Calu3 (cell line): ENCODE results near the gene ACSL1. TPM values are rescaled to one million over a fixed set of nuclear protein-coding genes. Genes with fewer than 3 reads are reported as not detected.

ENCODE experiments used
- BruUV-seq: library from RNA; stranded (reverse); fragments of 400-500 nt; replicated peaks from 2 replicates; lab custom pipeline; 2021; lab: Mats Ljungman, UMichigan
- CTCF ChIA-PET: fragments of 300-600 bp; sonication (Branson Sonifier 250); formaldehyde crosslinking; loops from one replicate; lab custom pipeline; 2022; ENCODE audit warnings: antibody characterized with exemption; lab: Charles Lee
- DNase-seq: peaks from one replicate; pipeline ENCODE4 v3.0.0; 2022
- H3K27ac Mint-ChIP-seq: one replicate; pipeline ENCODE4 v1.8.0; 2022; ENCODE audit warnings: mixed read lengths; ENCODE audit not compliant: unreplicated experiment
- H3K27me3 Mint-ChIP-seq: one replicate; pipeline ENCODE4 v1.8.0; 2022; ENCODE audit warnings: mixed read lengths; ENCODE audit not compliant: unreplicated experiment
- H3K36me3 Mint-ChIP-seq: one replicate; pipeline ENCODE4 v1.8.0; 2022; ENCODE audit warnings: mild to moderate bottlenecking, moderate library complexity, mixed read lengths; ENCODE audit not compliant: insufficient read depth, unreplicated experiment
- H3K4me1 Mint-ChIP-seq: one replicate; pipeline ENCODE4 v1.8.0; 2022; ENCODE audit warnings: mild to moderate bottlenecking, low read depth, mixed read lengths; ENCODE audit not compliant: unreplicated experiment
- H3K4me3 Mint-ChIP-seq: one replicate; pipeline ENCODE4 v1.8.0; 2022; ENCODE audit warnings: mild to moderate bottlenecking, low read depth, moderate library complexity, mixed read lengths; ENCODE audit not compliant: unreplicated experiment
- H3K9me3 Mint-ChIP-seq: one replicate; pipeline ENCODE4 v1.8.0; 2022; ENCODE audit warnings: low read depth, mixed read lengths; ENCODE audit not compliant: unreplicated experiment
- CTCF ChIP-seq: fragments of 200-600 bp; IDR thresholded peaks from one replicate; pipeline ENCODE4 v1.8.0; 2022; ENCODE audit warnings: antibody characterized with exemption; ENCODE audit not compliant: unreplicated experiment
- intact Hi-C: fragments of 100-400 bp; cut with micrococcal nuclease; formaldehyde crosslinking; loops from one replicate; pipeline ENCODE4 v1.10.0; 2022; ENCODE audit not compliant: unreplicated experiment
- total RNA-seq: library from RNA; stranded (reverse); gene quantifications from 2 replicates; pipeline ENCODE4 v1.2.3, GENCODE V29; 2022

Gene ACSL1
- total RNA-seq, 1 experiment from 2014 or later: 31.9 TPM

GRCh38 chr4:184812199-184812542 is 13.6 kb downstream of the ACSL1 start:
- Mint-ChIP-seq H3K4me3 (no peak overlapping the region), H3K36me3 (peaks cover 6% of the 10 kb centered on the region), H3K27me3 (no peaks in the 10 kb centered on the region), H3K27ac (no peak overlapping the region), H3K9me3 (no peaks in the 10 kb centered on the region), H3K4me1 (peaks cover 56% of the 10 kb centered on the region)
- BruUV-seq: no TSS peak
- intact Hi-C loops: no loop called here
- TF ChIP-seq CTCF: no peak
- CTCF ChIA-PET: no interaction called here
- DNase-seq: no peak

GRCh38 chr4:184811526-184812198 is 14.1 kb downstream of the ACSL1 start:
- Mint-ChIP-seq H3K27me3 (no peaks in the 10 kb centered on the region), H3K4me3 (no peak overlapping the region), H3K4me1 (peaks cover 57% of the 10 kb centered on the region), H3K27ac (no peak overlapping the region), H3K9me3 (no peaks in the 10 kb centered on the region), H3K36me3 (peaks cover 6% of the 10 kb centered on the region)
- no peak for TF ChIP-seq CTCF
- no peak for DNase-seq
- CTCF ChIA-PET: no interaction called here
- no TSS peak for BruUV-seq
- intact Hi-C loops: no loop called here

GRCh38 chr4:184810720-184811119 is 15.0 kb downstream of the ACSL1 start:
- CTCF ChIA-PET: interaction anchor here (0.6 kb wide), 1 partner anchor 19 kb away, joined by 3 read pairs; no protein-coding TSS in a partner anchor
- no TSS peak for BruUV-seq
- no peaks in the 10 kb centered on the region for H3K9me3 Mint-ChIP-seq
- no peak overlapping the region for H3K27ac Mint-ChIP-seq
- DNase-seq: no peak
- H3K27me3 Mint-ChIP-seq: no peaks in the 10 kb centered on the region
- TF ChIP-seq CTCF: no peak
- peaks cover 6% of the 10 kb centered on the region for H3K36me3 Mint-ChIP-seq
- peaks cover 61% of the 10 kb centered on the region for H3K4me1 Mint-ChIP-seq
- no peak overlapping the region for H3K4me3 Mint-ChIP-seq
- intact Hi-C loops: no loop called here

- no peak overlapping the region for H3K4me3 Mint-ChIP-seq
- H3K36me3 Mint-ChIP-seq: peaks cover 5% of the 10 kb centered on the region
- H3K4me1 Mint-ChIP-seq: peaks cover 54% of the 10 kb centered on the region
- CTCF ChIA-PET: interaction anchor here (0.6 kb wide), 1 partner anchor 62 kb away, joined by 4 read pairs; no protein-coding TSS in a partner anchor
- BruUV-seq: no TSS peak
- no peaks in the 10 kb centered on the region for H3K27me3 Mint-ChIP-seq
- intact Hi-C loops: no loop called here
- no peak overlapping the region for H3K27ac Mint-ChIP-seq
- H3K9me3 Mint-ChIP-seq: no peaks in the 10 kb centered on the region
- DNase-seq: no peak
- TF ChIP-seq CTCF: no peak
These were observed 17.1 kb downstream of the ACSL1 start for GRCh38 chr4:184808713-184809050.
